Endothelial cell of umbilical vein (primary cell): ENCODE data around the gene ACER3. TPM values are rescaled to one million over a fixed set of nuclear protein-coding genes. Genes with fewer than 3 reads are reported as not detected.

Experiments
- BruUV-seq: library from RNA; stranded (reverse); fragments of 400-500 nt; replicated peaks from 2 replicates; lab custom pipeline; 2021; lab: Mats Ljungman, UMichigan
- CTCF ChIA-PET: fragments of 300-600, 350-600 bp; sonication (Branson Sonifier 250); formaldehyde crosslinking; loops from one replicate; lab custom pipeline; 2021; ENCODE audit warnings: antibody characterized with exemption, inconsistent platforms; lab: Charles Lee
- POLR2A ChIA-PET: fragments of 300-600, 350-600 bp; sonication (Branson Sonifier 250); formaldehyde crosslinking; loops from one replicate; lab custom pipeline; 2021; ENCODE audit warnings: antibody characterized with exemption, inconsistent platforms; lab: Charles Lee
- DNase-seq: peaks from one replicate; pipeline ENCODE4 v3.0.0-alpha.2; 2011; ENCODE audit warnings: low read depth, low spot score
- FAIRE-seq: peaks from 2 replicates; lab custom pipeline; 2011; peaks lifted over from hg19 to GRCh38; lab: Jason Lieb, UNC
- H2AFZ ChIP-seq: 2 replicates; pipeline ENCODE4 v1.6.0; 2012; ENCODE audit warnings: low read depth, low read length, control low read depth, inconsistent platforms
- H3K27ac ChIP-seq: 2 replicates; pipeline ENCODE4 v1.5.1; 2011; ENCODE audit warnings: low read depth, mild to moderate bottlenecking, control low read depth, low read length, moderate library complexity; ENCODE audit not compliant: insufficient read depth
- H3K27me3 ChIP-seq, 2 experiments: 2 replicates each; pipeline versions ENCODE4 v1.6.0 to v1.6.1; 2011; ENCODE audit warnings: low read length in 2 of 2, mixed read lengths in 1 of 2; ENCODE audit not compliant: control insufficient read depth in 2 of 2, insufficient read depth in 2 of 2
- H3K36me3 ChIP-seq, 2 experiments: 2 replicates in 1 of 2; 3 replicates in 1 of 2; pipeline ENCODE4 v1.5.1; 2011; ENCODE audit warnings: low read length in 2 of 2, mild to moderate bottlenecking in 1 of 2, moderate library complexity in 1 of 2; ENCODE audit not compliant: control insufficient read depth in 2 of 2, insufficient read depth in 2 of 2; ENCODE audit errors: extremely low read depth in 1 of 2
- H3K4me1 ChIP-seq: 3 replicates; pipeline ENCODE4 v1.5.1; 2011; ENCODE audit warnings: mild to moderate bottlenecking, low read length; ENCODE audit not compliant: control insufficient read depth, insufficient read depth; ENCODE audit errors: extremely low read depth
- H3K4me2 ChIP-seq: 2 replicates; pipeline ENCODE4 v1.6.1; 2011; ENCODE audit warnings: low read length, control low read depth, mixed read lengths; ENCODE audit not compliant: insufficient read depth
- H3K4me3 ChIP-seq, 3 experiments: fragments of 200-600 bp in 1 of 3; sonication (generic), shearing (Covaris generic) in 1 of 3; replicated peaks in 1 of 3; 2 replicates each; pipeline ENCODE4 v1.5.1; 2011 to 2016; ENCODE audit warnings: control low read depth in 3 of 3, low read length in 3 of 3, mild to moderate bottlenecking in 2 of 3, inconsistent platforms in 1 of 3, low read depth in 1 of 3, moderate library complexity in 1 of 3; ENCODE audit not compliant: insufficient read depth in 1 of 3
- H3K79me2 ChIP-seq: 2 replicates; pipeline ENCODE4 v1.6.0; 2012; ENCODE audit warnings: low read length, inconsistent platforms; ENCODE audit not compliant: control insufficient read depth, insufficient read depth
- H3K9ac ChIP-seq: replicated peaks from 2 replicates; pipeline ENCODE3; 2011; ENCODE audit warnings: low read length, control low read depth; ENCODE audit not compliant: insufficient read depth; ENCODE audit errors: extremely low read depth
- H3K9me1 ChIP-seq: replicated peaks from 3 replicates; pipeline ENCODE4 v1.6.0; 2011; ENCODE audit warnings: mild to moderate bottlenecking, low read length; ENCODE audit not compliant: control insufficient read depth, insufficient read depth; ENCODE audit errors: extremely low read depth
- H3K9me3 ChIP-seq: replicated peaks from 2 replicates; pipeline ENCODE4 v1.5.1; 2012; ENCODE audit warnings: low read length, inconsistent platforms; ENCODE audit not compliant: control insufficient read depth, insufficient read depth
- H4K20me1 ChIP-seq: replicated peaks from 2 replicates; pipeline ENCODE3; 2011; ENCODE audit warnings: mild to moderate bottlenecking, low read length; ENCODE audit not compliant: control insufficient read depth, insufficient read depth; ENCODE audit errors: extremely low read depth
- EZH2 ChIP-seq: IDR thresholded peaks from 2 replicates; pipeline ENCODE4 v1.6.1; 2012; ENCODE audit warnings: borderline replicate concordance, low read depth, mild to moderate bottlenecking, moderate library complexity, low read length, inconsistent platforms; ENCODE audit not compliant: severe bottlenecking
- GATA2 ChIP-seq: IDR thresholded peaks from 2 replicates; pipeline ENCODE4 v1.7.0; 2011; ENCODE audit warnings: low read depth, mild to moderate bottlenecking, moderate library complexity, mixed read lengths, low read length; ENCODE audit not compliant: insufficient read length, insufficient read depth
- JUN ChIP-seq: IDR thresholded peaks from 2 replicates; pipeline ENCODE4 v1.6.1; 2011; ENCODE audit warnings: borderline replicate concordance, low read depth; ENCODE audit not compliant: insufficient read length, insufficient read depth
- MAX ChIP-seq: IDR thresholded peaks from 2 replicates; pipeline ENCODE4 v1.6.1; 2011; ENCODE audit not compliant: insufficient read depth, insufficient read length
- MYC ChIP-seq: IDR thresholded peaks from one replicate; pipeline ENCODE4 v1.6.1; 2011; ENCODE audit warnings: mild to moderate bottlenecking, low read depth, low read length
- POLR2AphosphoS5 ChIP-seq: IDR thresholded peaks from 2 replicates; pipeline ENCODE4 v1.6.1; 2012; ENCODE audit warnings: low read depth, mild to moderate bottlenecking, control low read depth, low read length, moderate library complexity; ENCODE audit not compliant: insufficient read depth
- dilution Hi-C: fragments of 300-500 bp; cut with MboI; formaldehyde crosslinking; loops from one replicate; pipeline ENCODE4 v1.15.0; 2019; ENCODE audit warnings: low sequenced_read_pairs; ENCODE audit not compliant: extremely low pct_ligation_motif_present
- intact Hi-C: fragments of 100-400 bp; cut with micrococcal nuclease; formaldehyde crosslinking; loops from one replicate; pipeline ENCODE4 v1.10.0; 2022
- polyA plus RNA-seq, 4 experiments: library from polyadenylated mRNA; depleted of rRNA in 3 of 4; stranded (reverse) in 3 of 4; unstranded in 1 of 4; fragments of >200 nt; gene quantifications; 2 replicates each; pipeline versions ENCODE4 v1.2.1 to v1.2.3, GENCODE V29; 2011 to 2012; ENCODE audit warnings: missing spikeins in 1 of 4
- total RNA-seq: library from RNA; stranded (reverse); gene quantifications from 2 replicates; pipeline ENCODE4 v1.2.3, GENCODE V29; 2021
- TF ChIP-seq, protein P1 (sequence below), 2 donors: IDR thresholded peaks; 1 replicate in 1 of 2; 2 replicates in 1 of 2; pipeline ENCODE4 v1.5.1; 2011; ENCODE audit warnings: low read length in 2 of 2, mild to moderate bottlenecking in 2 of 2, moderate library complexity in 2 of 2, control low read depth in 1 of 2, inconsistent platforms in 1 of 2, low read depth in 1 of 2; ENCODE audit not compliant: insufficient read depth in 1 of 2; ENCODE audit errors: extremely low read depth in 1 of 2

ACER3 gene
- total and polyA plus RNA-seq, 2 donors (not counting 3 experiments of a cell fraction or from before 2014, with no cell fraction given) = 9.9 to 31.6 TPM

- intact Hi-C loops (no loop called here), dilution Hi-C loops (no loop called here)
- TF ChIP-seq JUN (no peak), GATA2 (peak; percentile 13), MAX (no peak), EZH2 (no peak), POLR2AphosphoS5 (no peak), MYC (no peak)
- TF ChIP-seq, protein P1, sequence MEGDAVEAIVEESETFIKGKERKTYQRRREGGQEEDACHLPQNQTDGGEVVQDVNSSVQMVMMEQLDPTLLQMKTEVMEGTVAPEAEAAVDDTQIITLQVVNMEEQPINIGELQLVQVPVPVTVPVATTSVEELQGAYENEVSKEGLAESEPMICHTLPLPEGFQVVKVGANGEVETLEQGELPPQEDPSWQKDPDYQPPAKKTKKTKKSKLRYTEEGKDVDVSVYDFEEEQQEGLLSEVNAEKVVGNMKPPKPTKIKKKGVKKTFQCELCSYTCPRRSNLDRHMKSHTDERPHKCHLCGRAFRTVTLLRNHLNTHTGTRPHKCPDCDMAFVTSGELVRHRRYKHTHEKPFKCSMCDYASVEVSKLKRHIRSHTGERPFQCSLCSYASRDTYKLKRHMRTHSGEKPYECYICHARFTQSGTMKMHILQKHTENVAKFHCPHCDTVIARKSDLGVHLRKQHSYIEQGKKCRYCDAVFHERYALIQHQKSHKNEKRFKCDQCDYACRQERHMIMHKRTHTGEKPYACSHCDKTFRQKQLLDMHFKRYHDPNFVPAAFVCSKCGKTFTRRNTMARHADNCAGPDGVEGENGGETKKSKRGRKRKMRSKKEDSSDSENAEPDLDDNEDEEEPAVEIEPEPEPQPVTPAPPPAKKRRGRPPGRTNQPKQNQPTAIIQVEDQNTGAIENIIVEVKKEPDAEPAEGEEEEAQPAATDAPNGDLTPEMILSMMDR (IDR thresholded peaks at IDR 0.05; ENCODE audit: extremely low read depth in 1 of 2, insufficient read depth in 1 of 2, low read depth in 1 of 2, low read length in 2 of 2) = no peak
- no peaks in the 10 kb centered on the region for H3K9me3 ChIP-seq
- no peaks in the 10 kb centered on the region for H4K20me1 ChIP-seq
- peaks cover 7% of the 10 kb centered on the region for H3K4me1 ChIP-seq
- no peaks in the 10 kb centered on the region for H3K9me1 ChIP-seq
- no peak for FAIRE-seq
- H3K27me3 ChIP-seq = no peaks in the 10 kb centered on the region
- no peak overlapping the region for H3K4me2 ChIP-seq
- H3K9ac ChIP-seq = no peak overlapping the region
- peak; percentile 16 for DNase-seq
- BruUV-seq = no TSS peak
- peaks cover 4% of the 10 kb centered on the region for H3K79me2 ChIP-seq
- CTCF ChIA-PET = interaction anchor here (1.1 kb wide), 1 partner anchor 20 kb away, joined by 3 read pairs; no protein-coding TSS in a partner anchor
- no peak overlapping the region for H3K4me3 ChIP-seq
- no peaks in the 10 kb centered on the region for H3K36me3 ChIP-seq
- H3K27ac ChIP-seq = no peak overlapping the region
- H2AFZ ChIP-seq = no peak overlapping the region
- POLR2A ChIA-PET = no interaction called here
Observed at GRCh38 chr11:76939219-76939631, 78.5 kb downstream of the ACER3 start.
